HepG2 (cell line): ENCODE data around the gene CERS6. TPM values are rescaled to one million over a fixed set of nuclear protein-coding genes. Genes with fewer than 3 reads are reported as not detected.

ENCODE experiments used
- ARNTL ChIP-seq: sonication (generic); formaldehyde crosslinking; IDR thresholded peaks from 2 replicates; pipeline ENCODE4 v1.4.0; 2020; ENCODE audit warnings: mild to moderate bottlenecking, missing genetic modification reagents
- EHMT2 ChIP-seq: fragments of 200-600 bp; sonication (generic); IDR thresholded peaks from 2 replicates; pipeline ENCODE4 v1.7.0; 2017; ENCODE audit warnings: antibody characterized with exemption, low read depth, low read length, borderline replicate concordance
- GATAD2A ChIP-seq: IDR thresholded peaks from 2 replicates; pipeline ENCODE4 v1.6.1; 2016
- HBP1 ChIP-seq: IDR thresholded peaks from 2 replicates; pipeline ENCODE4 v1.6.1; 2016; ENCODE audit warnings: low read depth, control low read depth
- HDAC2 ChIP-seq: sonication (generic); formaldehyde crosslinking; IDR thresholded peaks from 2 replicates; pipeline ENCODE4 v1.4.0; 2020; ENCODE audit warnings: missing genetic modification reagents
- HIC2 ChIP-seq: sonication (generic); formaldehyde crosslinking; IDR thresholded peaks from 2 replicates; pipeline ENCODE4 v1.9.0; 2022; ENCODE audit warnings: low read depth, missing genetic modification reagents
- ISL2 ChIP-seq: sonication (generic); formaldehyde crosslinking; IDR thresholded peaks from 2 replicates; pipeline ENCODE4 v1.5.0; 2020; ENCODE audit warnings: missing genetic modification reagents
- JUN ChIP-seq: sonication (generic); formaldehyde crosslinking; IDR thresholded peaks from 2 replicates; pipeline ENCODE4 v1.4.0; 2020; ENCODE audit warnings: mild to moderate bottlenecking, missing genetic modification reagents
- NFYB ChIP-seq: sonication (generic); formaldehyde crosslinking; IDR thresholded peaks from 2 replicates; pipeline ENCODE4 v1.4.0; 2020; ENCODE audit warnings: missing genetic modification reagents
- NR1H2 ChIP-seq: sonication (generic); formaldehyde crosslinking; IDR thresholded peaks from 2 replicates; pipeline ENCODE4 v1.8.1; 2022; ENCODE audit warnings: low read depth, missing genetic modification reagents, borderline replicate concordance
- RFX1 ChIP-seq: fragments of 450-650 bp; IDR thresholded peaks from 2 replicates; pipeline ENCODE4 v1.6.1; 2017
- SALL2 ChIP-seq: sonication (generic); formaldehyde crosslinking; IDR thresholded peaks from 2 replicates; pipeline ENCODE4 v1.8.1; 2023; ENCODE audit warnings: mild to moderate bottlenecking, missing genetic modification reagents, inconsistent platforms
- ZBTB39 ChIP-seq: sonication (generic); formaldehyde crosslinking; IDR thresholded peaks from 2 replicates; pipeline ENCODE4 v1.5.0; 2020; ENCODE audit warnings: missing genetic modification reagents
- ZC3H4 ChIP-seq: sonication (generic); formaldehyde crosslinking; IDR thresholded peaks from 2 replicates; pipeline ENCODE4 v1.4.0; 2020; ENCODE audit warnings: missing genetic modification reagents, borderline replicate concordance
- ZKSCAN1 ChIP-seq: fragments of 150-350 bp; IDR thresholded peaks from 2 replicates; pipeline ENCODE4 v1.6.1; 2014; ENCODE audit warnings: low read length
- ZNF567 ChIP-seq: sonication (generic); formaldehyde crosslinking; IDR thresholded peaks from 2 replicates; pipeline ENCODE4 v1.8.1; 2023; ENCODE audit warnings: mild to moderate bottlenecking, missing genetic modification reagents, borderline replicate concordance
- ZNF597 ChIP-seq: sonication (generic); formaldehyde crosslinking; IDR thresholded peaks from 2 replicates; pipeline ENCODE4 v1.5.0; 2020; ENCODE audit warnings: missing genetic modification reagents
- ZNF629 ChIP-seq: sonication (generic); formaldehyde crosslinking; conservative IDR thresholded peaks from 2 replicates; pipeline ENCODE4 v1.5.0; 2020; ENCODE audit warnings: missing genetic modification reagents
- ZNF770 ChIP-seq: sonication (generic); formaldehyde crosslinking; IDR thresholded peaks from 2 replicates; pipeline ENCODE4 v1.5.0; 2020; ENCODE audit warnings: mild to moderate bottlenecking, missing genetic modification reagents
- polyA plus RNA-seq, 8 experiments: library from polyadenylated mRNA; depleted of rRNA in 3 of 8; stranded (reverse) in 7 of 8; unstranded in 1 of 8; fragments of >200 nt; fragmentation: Illumina TruSeq in 4 of 8; extraction: Trizol in 4 of 8; gene quantifications; 2 replicates each; pipeline versions ENCODE4 v1.2.1 to v1.2.3, GENCODE V29; 2011 to 2016; ENCODE audit warnings: low read depth in 4 of 8, missing spikeins in 1 of 8, mixed read lengths in 1 of 8; ENCODE audit not compliant: insufficient read depth in 1 of 8
- total RNA-seq, 5 experiments: library from RNA; depleted of rRNA; stranded (reverse); fragments of >200 nt; fragmentation: Illumina TruSeq; extraction: Trizol; gene quantifications; 2 replicates each; pipeline ENCODE4 v1.2.3, GENCODE V29; 2016; ENCODE audit warnings: low read depth in 1 of 5
- TF ChIP-seq, protein P1 (sequence below): sonication (generic); formaldehyde crosslinking; IDR thresholded peaks from 2 replicates; pipeline ENCODE4 v1.4.0; 2020; ENCODE audit warnings: missing genetic modification reagents

Gene CERS6
- total and polyA plus RNA-seq, 2 of the 13 experiments (the other 11 are each of a cell fraction or from before 2014, with no cell fraction given): 10.1 to 20.3 TPM

- TF ChIP-seq ZNF597 (CRISPR knock-in tag) (no peak), ZKSCAN1 (no peak), NFYB (CRISPR knock-in tag) (no peak), ZNF567 (CRISPR knock-in tag) (no peak), GATAD2A (CRISPR knock-in tag) (peak; percentile 22; the same call in 1 of the 2 replicates), ZBTB39 (no peak), RFX1 (no peak), ISL2 (CRISPR knock-in tag) (no peak), NR1H2 (CRISPR knock-in tag) (no peak), HDAC2 (no peak), EHMT2 (no peak), ZNF629 (CRISPR knock-in tag) (no peak), SALL2 (CRISPR knock-in tag) (no peak), JUN (no peak), ARNTL (CRISPR knock-in tag) (no peak), ZNF770 (CRISPR knock-in tag) (no peak), ZC3H4 (CRISPR knock-in tag) (no peak), HIC2 (CRISPR knock-in tag) (no peak), HBP1 (CRISPR knock-in tag) (no peak)
- TF ChIP-seq, protein P1, sequence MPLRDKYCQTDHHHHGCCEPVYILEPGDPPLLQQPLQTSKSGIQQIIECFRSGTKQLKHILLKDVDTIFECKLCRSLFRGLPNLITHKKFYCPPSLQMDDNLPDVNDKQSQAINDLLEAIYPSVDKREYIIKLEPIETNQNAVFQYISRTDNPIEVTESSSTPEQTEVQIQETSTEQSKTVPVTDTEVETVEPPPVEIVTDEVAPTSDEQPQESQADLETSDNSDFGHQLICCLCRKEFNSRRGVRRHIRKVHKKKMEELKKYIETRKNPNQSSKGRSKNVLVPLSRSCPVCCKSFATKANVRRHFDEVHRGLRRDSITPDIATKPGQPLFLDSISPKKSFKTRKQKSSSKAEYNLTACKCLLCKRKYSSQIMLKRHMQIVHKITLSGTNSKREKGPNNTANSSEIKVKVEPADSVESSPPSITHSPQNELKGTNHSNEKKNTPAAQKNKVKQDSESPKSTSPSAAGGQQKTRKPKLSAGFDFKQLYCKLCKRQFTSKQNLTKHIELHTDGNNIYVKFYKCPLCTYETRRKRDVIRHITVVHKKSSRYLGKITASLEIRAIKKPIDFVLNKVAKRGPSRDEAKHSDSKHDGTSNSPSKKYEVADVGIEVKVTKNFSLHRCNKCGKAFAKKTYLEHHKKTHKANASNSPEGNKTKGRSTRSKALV: no peak
These were observed 34.2 kb downstream of the CERS6 start (continued) for GRCh38 chr2:168490015-168490874.
